ENCODE results near the gene TRAF3IP1. TPM values are rescaled to one million over a fixed set of nuclear protein-coding genes. Genes with fewer than 3 reads are reported as not detected.

Gene TRAF3IP1
- total RNA-seq = 3.1 and 5.7 TPM in 2 replicates

GRCh38 chr2:238320246-238320647 lies at the start of gene TRAF3IP1:
Gene TRAF3IP1, plus strand, starts transcription at chr2:238320518. Its CDS starts 145 bp downstream, at chr2:238320663.

DNA sequence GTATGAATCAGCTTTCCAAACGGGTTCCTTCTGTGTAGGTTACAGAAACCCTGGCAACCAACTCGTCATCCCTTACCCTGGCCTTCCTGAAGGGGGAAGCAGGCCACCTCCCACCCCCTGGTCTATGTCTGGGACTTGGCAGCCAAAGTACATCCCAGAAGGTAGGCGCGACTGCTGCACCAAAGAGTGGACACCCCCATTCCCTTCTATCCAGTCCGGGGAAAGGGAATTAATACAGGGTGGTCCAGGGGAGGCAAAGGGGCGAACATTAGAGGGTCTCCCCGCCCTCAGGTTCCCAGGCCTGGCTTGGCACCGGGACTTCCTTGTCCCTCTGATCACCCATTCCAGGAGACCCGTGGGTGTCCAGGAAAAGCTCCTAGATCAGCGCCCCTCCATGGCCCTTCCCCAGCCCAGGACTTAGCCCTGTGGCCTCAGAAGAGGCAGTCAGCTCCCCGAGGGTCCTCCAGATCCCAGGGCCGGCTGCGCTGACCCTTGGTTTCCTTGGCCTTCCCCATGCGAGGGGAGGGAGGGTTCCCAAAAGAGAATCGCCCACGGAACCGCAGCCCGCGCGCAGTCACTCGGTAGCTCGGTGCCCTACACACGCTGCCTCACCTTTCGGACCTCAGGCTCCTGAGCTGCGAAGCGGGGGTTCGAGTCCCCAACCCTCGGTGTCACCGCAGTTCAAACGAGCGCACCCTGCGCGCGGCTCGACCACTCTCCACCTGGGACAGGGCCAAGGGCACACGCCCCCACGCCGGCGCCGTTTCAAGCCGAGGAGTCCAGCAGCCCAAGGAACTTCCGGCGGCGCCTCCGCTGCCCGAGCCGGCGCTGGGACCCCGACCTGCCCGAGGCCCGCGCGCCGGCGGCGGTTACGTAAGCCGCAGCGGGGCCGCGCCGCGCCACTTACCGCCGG lies 32.3 kb upstream of the TRAF3IP1 start, which contains the start of gene PER2:
Gene PER2 (minus strand): TSS at position 874 of the 913 bp plus-strand sequence. CDS start 10,674 bp downstream, outside the sequence.

GRCh38 chr2:238426568-238427434 lies 106.5 kb downstream of the TRAF3IP1 start, which contains the start of gene ASB1:
Gene ASB1, plus strand, starts transcription at chr2:238426927. Its CDS starts 144 bp downstream, at chr2:238427071.

Other genes starting within 250 kb of the TRAF3IP1 start
- gene ESPNL, start 220.2 kb upstream of the TRAF3IP1 start, total RNA-seq = 1.3 and 2.2 TPM in 2 replicates
- gene KLHL30, start 181.8 kb upstream of the TRAF3IP1 start, total RNA-seq = 0.16 and 5.5 TPM in 2 replicates
- 34.5 and 35.4 TPM in 2 replicates for gene ERFE, start 161.5 kb upstream of the TRAF3IP1 start, total RNA-seq
- gene ILKAP, start 116.8 kb upstream of the TRAF3IP1 start, total RNA-seq = 23.3 and 27.7 TPM in 2 replicates
- 15.8 and 17.4 TPM in 2 replicates for gene HES6, start 80.5 kb upstream of the TRAF3IP1 start, total RNA-seq
- 3.7 and 3.8 TPM in 2 replicates for gene PER2, start 31.9 kb upstream of the TRAF3IP1 start, total RNA-seq
- 30.8 and 30.9 TPM in 2 replicates for gene ASB1, start 106.4 kb downstream of the TRAF3IP1 start, total RNA-seq

All from mesangial cell (primary cell).